Parathyroid adenoma (tissue), 2 donors: ENCODE measurements around the gene SMPD3.

Experiments
- H2AFZ ChIP-seq: fragments of 300-600 bp; sonication (generic); one replicate; pipeline ENCODE4 v1.7.0; 2017; ENCODE audit warnings: antibody characterized with exemption, mild to moderate bottlenecking
- H3K27ac ChIP-seq: fragments of 300-600 bp; sonication (generic); one replicate; pipeline ENCODE4 v1.7.0; 2017
- H3K27me3 ChIP-seq: fragments of 300-600 bp; sonication (generic); one replicate; pipeline ENCODE4 v1.7.0; 2017; ENCODE audit warnings: low read length; ENCODE audit not compliant: control insufficient read depth, insufficient read depth
- H3K36me3 ChIP-seq: fragments of 300-600 bp; sonication (generic); one replicate; pipeline ENCODE4 v1.7.0; 2017; ENCODE audit warnings: low read length; ENCODE audit not compliant: control insufficient read depth, insufficient read depth
- H3K4me1 ChIP-seq: fragments of 300-600 bp; sonication (generic); one replicate; pipeline ENCODE4 v1.7.0; 2017; ENCODE audit warnings: control low read depth
- H3K4me2 ChIP-seq: fragments of 300-600 bp; sonication (generic); one replicate; pipeline ENCODE4 v1.7.0; 2017; ENCODE audit warnings: low read length
- H3K4me3 ChIP-seq: fragments of 300-600 bp; sonication (generic); one replicate; pipeline ENCODE4 v1.7.0; 2017; ENCODE audit warnings: low read depth, low read length
- H3K79me2 ChIP-seq: fragments of 300-600 bp; sonication (generic); one replicate; pipeline ENCODE4 v1.7.0; 2017; ENCODE audit warnings: control low read depth
- H3K9ac ChIP-seq: fragments of 300-600 bp; sonication (generic); one replicate; pipeline ENCODE4 v1.7.0; 2017; ENCODE audit warnings: mild to moderate bottlenecking
- H3K9me3 ChIP-seq: fragments of 300-600 bp; sonication (generic); one replicate; pipeline ENCODE4 v1.7.0; 2017; ENCODE audit warnings: low read length; ENCODE audit not compliant: control insufficient read depth
- TF ChIP-seq, protein P1 (sequence below): fragments of 300-600 bp; sonication (generic); IDR thresholded peaks from one replicate; pipeline ENCODE4 v1.7.0; 2017; ENCODE audit warnings: antibody characterized with exemption, mild to moderate bottlenecking
- donor health status: primary hyperparathyroidism.

Gene SMPD3

DNA sequence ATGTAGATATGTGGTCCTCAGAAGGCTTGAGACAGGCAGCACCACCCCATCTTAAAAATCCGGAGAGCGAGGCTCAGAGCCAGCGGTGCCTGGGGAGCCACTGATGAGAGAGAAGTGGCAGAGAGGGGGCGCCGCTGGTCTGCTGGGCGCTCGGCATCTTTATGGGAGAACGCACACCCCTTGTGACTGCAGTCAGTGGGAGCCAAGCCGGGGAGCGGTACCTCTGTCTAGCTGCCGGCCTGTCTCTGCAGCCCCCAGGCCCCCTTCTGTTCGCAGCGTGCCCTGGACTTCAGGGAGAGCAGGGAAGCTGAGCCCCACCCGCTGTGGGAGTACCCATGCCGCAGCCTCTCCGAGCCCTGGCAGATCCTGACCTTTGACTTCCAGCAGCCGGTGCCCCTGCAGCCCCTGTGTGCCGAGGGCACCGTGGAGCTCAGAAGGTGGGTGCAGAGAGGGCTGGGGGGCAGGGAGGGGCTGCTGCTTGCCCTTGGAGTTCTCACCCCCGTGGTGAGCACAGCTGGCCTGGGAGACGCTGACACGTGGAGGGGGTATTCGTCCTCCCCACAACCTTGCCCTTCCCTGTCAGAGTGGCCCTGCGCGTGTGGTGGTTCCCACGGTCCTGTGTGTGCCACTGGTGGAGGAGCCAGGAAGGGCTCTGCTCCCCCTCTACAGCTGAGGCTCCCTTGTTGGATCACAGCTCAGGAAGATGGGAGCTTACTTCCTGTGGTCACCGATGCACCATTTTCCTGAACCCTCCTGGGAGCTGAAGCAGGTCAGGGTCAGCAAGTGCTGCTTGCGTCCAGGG lies 92.7 kb downstream of the SMPD3 start:
- Histone ChIP-seq H3K9ac (no peak overlapping the region), H3K4me3 (no peak overlapping the region), H3K27me3 (no peaks in the 10 kb centered on the region), H3K36me3 (no peaks in the 10 kb centered on the region), H3K4me1 (no peaks in the 10 kb centered on the region), H3K79me2 (no peaks in the 10 kb centered on the region), H3K4me2 (no peak overlapping the region), H2AFZ (no peak overlapping the region), H3K27ac (no peak overlapping the region), H3K9me3 (no peaks in the 10 kb centered on the region)
- TF ChIP-seq, protein P1, sequence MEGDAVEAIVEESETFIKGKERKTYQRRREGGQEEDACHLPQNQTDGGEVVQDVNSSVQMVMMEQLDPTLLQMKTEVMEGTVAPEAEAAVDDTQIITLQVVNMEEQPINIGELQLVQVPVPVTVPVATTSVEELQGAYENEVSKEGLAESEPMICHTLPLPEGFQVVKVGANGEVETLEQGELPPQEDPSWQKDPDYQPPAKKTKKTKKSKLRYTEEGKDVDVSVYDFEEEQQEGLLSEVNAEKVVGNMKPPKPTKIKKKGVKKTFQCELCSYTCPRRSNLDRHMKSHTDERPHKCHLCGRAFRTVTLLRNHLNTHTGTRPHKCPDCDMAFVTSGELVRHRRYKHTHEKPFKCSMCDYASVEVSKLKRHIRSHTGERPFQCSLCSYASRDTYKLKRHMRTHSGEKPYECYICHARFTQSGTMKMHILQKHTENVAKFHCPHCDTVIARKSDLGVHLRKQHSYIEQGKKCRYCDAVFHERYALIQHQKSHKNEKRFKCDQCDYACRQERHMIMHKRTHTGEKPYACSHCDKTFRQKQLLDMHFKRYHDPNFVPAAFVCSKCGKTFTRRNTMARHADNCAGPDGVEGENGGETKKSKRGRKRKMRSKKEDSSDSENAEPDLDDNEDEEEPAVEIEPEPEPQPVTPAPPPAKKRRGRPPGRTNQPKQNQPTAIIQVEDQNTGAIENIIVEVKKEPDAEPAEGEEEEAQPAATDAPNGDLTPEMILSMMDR: no peak

DNA sequence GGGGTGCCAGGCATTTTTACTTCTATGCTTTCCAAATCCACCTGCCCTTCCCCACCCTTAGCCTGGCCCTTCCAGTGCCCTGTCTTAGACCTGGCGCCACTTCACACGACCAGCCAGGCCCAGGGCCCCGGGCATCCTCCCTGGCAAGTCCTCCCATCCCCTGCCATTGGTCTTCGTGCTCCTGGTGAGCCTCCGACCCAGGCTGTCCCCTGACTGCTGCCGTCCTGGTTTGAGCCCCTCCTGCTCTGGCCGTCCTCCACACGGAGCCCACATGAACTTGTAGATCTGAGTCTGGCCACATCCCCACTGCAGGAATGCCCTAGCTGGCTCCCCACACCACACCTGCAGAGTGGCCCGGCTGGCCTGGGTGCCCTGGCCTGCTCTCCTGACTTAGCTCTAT lies 93.5 kb downstream of the SMPD3 start:
- H3K27ac ChIP-seq: no peak overlapping the region
- no peak overlapping the region for H3K4me3 ChIP-seq
- H3K36me3 ChIP-seq: no peaks in the 10 kb centered on the region
- TF ChIP-seq, protein P1: no peak
- peaks cover 2% of the 10 kb centered on the region for H3K79me2 ChIP-seq
- no peak overlapping the region for H3K9ac ChIP-seq
- no peaks in the 10 kb centered on the region for H3K27me3 ChIP-seq
- no peaks in the 10 kb centered on the region for H3K4me1 ChIP-seq
- H3K9me3 ChIP-seq: no peaks in the 10 kb centered on the region
- no peak overlapping the region for H3K4me2 ChIP-seq
- no peak overlapping the region for H2AFZ ChIP-seq

DNA sequence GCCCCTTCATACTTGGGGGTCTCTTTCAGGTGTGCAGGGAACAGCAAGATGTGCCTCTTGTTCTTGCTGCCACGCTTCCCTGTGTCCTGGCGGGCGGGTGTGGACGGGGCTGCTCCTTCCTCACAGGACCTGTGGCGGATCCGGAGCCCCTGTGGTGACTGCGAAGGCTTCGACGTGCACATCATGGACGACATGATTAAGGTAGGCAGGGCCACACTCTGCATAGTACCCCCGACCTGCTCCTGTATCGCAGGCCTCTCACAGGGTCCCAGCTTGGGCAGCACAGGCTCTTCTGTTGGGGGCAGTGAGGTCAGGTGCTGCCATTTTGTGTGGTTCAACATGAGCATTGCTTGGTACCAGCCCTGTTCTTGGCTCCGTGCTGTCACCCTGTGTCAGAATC lies 94.9 kb downstream of the SMPD3 start:
- Histone ChIP-seq H3K4me1 (no peaks in the 10 kb centered on the region), H3K27me3 (no peaks in the 10 kb centered on the region), H3K9ac (no peak overlapping the region), H3K36me3 (no peaks in the 10 kb centered on the region), H3K79me2 (peaks cover 2% of the 10 kb centered on the region), H3K4me2 (no peak overlapping the region), H3K4me3 (no peak overlapping the region), H2AFZ (no peak overlapping the region), H3K27ac (no peak overlapping the region), H3K9me3 (no peaks in the 10 kb centered on the region)
- TF ChIP-seq, protein P1: no peak

DNA sequence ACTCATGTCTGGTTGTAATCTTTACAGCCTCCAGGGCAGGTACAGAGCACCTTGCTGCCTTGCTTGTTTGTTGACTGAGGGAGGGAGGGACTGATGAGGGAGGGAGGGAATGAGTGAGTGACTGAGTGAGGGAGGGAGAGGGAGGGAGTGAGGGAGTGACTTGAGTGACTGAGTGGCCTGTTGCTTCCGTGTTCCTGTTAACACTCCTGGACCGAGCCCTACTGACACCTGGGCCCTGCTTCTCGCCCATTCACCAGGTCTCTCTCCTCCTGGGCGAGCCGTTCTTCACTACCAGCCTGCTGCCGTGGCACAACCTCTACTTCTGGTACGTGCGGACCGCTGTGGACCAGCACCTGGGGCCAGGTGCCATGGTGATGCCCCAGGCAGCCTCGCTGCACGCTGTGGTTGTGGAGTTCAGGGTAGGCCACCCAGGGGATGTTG lies 96.3 kb downstream of the SMPD3 start:
- Histone ChIP-seq H3K4me2 (no peak overlapping the region), H2AFZ (no peak overlapping the region), H3K9ac (no peak overlapping the region), H3K27me3 (no peaks in the 10 kb centered on the region), H3K79me2 (peaks cover 2% of the 10 kb centered on the region), H3K27ac (no peak overlapping the region), H3K36me3 (no peaks in the 10 kb centered on the region), H3K9me3 (no peaks in the 10 kb centered on the region), H3K4me1 (no peaks in the 10 kb centered on the region), H3K4me3 (no peak overlapping the region)
- TF ChIP-seq, protein P1: no peak

DNA sequence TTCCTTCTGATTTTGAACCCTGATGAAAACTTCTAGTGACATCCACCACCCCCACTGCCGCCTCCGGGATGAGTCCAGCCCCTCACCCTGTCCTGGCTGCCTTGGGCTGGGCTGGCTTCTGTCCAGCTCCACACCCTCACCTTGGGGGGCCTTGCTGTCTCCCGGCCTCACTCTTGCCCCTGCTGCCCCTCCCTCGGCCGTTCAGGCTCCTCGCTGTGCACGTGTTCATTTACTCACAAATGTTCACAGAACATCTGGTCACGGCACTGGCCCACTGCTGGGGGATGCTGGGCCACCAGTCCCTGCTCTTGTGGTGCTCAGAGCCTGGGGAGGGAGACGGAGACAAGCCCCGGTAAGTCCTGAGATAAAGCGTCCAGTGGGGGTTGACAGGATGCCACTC lies 96.8 kb downstream of the SMPD3 start:
- Histone ChIP-seq H3K36me3 (no peaks in the 10 kb centered on the region), H3K27ac (no peak overlapping the region), H3K4me3 (no peak overlapping the region), H3K9ac (no peak overlapping the region), H3K9me3 (no peaks in the 10 kb centered on the region), H3K4me1 (no peaks in the 10 kb centered on the region), H2AFZ (no peak overlapping the region), H3K27me3 (no peaks in the 10 kb centered on the region), H3K4me2 (no peak overlapping the region), H3K79me2 (peaks cover 2% of the 10 kb centered on the region)
- TF ChIP-seq, protein P1: no peak
